Measurements from ENCODE around the gene TNFAIP8L1.

The TNFAIP8L1 gene

DNA sequence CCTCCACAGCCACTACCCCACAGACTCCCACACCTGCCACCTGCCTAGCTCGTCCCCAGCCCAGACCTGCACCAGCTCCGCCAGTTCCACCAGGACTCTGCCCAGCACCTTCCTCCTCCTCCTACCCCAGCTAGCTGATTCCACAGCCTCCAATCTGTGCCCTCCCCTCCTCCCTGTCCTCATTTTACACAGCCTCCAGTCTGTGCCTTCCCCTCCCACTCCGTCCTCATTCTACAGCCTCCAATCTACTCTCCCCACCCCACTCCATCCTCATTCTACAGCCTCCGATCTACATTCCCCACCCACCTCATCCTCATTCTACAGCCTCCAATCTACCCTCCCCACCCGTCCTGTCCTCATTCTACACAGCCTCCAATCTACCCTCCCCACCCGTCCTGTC, 23.5 kb downstream of the TNFAIP8L1 start:
- TF ChIP-seq, protein P1, sequence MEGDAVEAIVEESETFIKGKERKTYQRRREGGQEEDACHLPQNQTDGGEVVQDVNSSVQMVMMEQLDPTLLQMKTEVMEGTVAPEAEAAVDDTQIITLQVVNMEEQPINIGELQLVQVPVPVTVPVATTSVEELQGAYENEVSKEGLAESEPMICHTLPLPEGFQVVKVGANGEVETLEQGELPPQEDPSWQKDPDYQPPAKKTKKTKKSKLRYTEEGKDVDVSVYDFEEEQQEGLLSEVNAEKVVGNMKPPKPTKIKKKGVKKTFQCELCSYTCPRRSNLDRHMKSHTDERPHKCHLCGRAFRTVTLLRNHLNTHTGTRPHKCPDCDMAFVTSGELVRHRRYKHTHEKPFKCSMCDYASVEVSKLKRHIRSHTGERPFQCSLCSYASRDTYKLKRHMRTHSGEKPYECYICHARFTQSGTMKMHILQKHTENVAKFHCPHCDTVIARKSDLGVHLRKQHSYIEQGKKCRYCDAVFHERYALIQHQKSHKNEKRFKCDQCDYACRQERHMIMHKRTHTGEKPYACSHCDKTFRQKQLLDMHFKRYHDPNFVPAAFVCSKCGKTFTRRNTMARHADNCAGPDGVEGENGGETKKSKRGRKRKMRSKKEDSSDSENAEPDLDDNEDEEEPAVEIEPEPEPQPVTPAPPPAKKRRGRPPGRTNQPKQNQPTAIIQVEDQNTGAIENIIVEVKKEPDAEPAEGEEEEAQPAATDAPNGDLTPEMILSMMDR (IDR thresholded peaks at IDR 0.05) = no peak

DNA sequence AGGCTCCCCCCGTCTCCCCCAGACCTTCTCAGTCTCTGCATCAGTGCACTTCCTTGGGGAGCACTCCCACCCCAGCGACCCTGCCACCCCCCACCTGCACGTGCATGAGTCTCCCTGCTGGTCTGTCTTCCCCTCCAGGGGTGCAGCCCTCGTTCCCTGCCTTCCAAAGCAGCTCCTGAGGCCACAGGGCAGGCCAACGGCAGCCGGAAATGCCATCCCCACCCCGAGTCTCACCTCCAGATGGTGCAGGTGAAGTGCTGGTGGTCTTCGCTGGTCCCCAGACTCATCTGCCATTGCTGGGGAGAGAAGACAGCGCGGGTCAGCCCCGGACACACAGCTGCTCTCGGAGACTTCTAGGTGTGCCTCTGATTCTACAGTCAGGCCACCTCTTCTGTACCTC, 25.3 kb downstream of the TNFAIP8L1 start:
- TF ChIP-seq, protein P1 (IDR thresholded peaks at IDR 0.05) = no peak

GRCh38 chr19:4669723-4670480, 30.6 kb downstream of the TNFAIP8L1 start, which contains the start of gene MYDGF:
TSS of gene MYDGF (minus strand) at chr19:4670342. CDS start at chr19:4670334, 8 bp downstream.
- TF ChIP-seq, protein P1 (IDR thresholded peaks at IDR 0.05) = no peak

GRCh38 chr19:4671185-4671851, 32.0 kb downstream of the TNFAIP8L1 start:
- TF ChIP-seq, protein P1 (IDR thresholded peaks at IDR 0.05) = no peak

GRCh38 chr19:4673216-4673615, 33.9 kb downstream of the TNFAIP8L1 start:
- TF ChIP-seq, protein P1 (IDR thresholded peaks at IDR 0.05) = no peak

DNA sequence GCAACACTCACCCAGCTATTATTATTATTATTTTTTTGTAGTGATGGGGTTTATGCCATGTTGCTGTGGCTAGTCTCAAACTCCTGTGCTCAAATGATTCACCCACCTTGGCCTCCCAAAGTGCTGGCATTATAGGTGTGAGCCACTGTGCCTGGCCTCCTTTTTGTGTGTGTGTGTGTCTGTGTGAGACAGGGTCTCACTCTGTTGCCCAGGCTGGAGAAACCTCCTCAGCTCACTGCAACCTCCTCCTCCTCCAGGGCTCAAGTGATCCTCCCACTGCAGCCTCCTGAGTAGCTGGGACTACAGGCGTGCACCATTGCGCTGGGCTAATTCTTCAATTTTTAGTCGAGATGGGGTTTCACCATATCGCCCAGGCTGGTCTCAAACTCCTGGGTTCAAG, 34.4 kb downstream of the TNFAIP8L1 start:
- TF ChIP-seq, protein P1 (IDR thresholded peaks at IDR 0.05) = no peak

DNA sequence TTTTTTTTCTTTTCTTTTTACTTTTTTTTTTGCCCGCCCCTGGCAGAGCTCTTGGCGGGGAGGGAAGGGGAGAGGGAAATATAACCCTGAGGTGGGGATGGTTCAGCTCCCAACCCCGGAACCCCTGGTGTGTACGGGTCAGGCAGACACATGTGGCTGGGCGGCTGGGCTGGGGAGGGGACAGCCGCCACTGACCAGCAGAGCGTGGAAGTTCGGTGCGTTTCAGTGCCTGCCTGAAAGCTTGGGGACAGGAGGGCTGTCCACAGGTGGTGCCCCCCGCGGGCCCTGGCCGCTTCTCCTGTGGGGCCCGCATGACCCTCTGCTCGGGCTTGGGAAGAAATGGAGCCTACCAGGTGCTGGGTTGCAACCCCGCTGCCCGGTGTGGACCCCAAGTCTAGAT, 36.0 kb downstream of the TNFAIP8L1 start:
- TF ChIP-seq, protein P1 (IDR thresholded peaks at IDR 0.05) = no peak
